Prostate gland (tissue), 2 donors: ENCODE data around the gene ENPP6. TPM values are rescaled to one million over a fixed set of nuclear protein-coding genes. Genes with fewer than 3 reads are reported as not detected.

Source experiments
- DNase-seq: peaks from one replicate; pipeline ENCODE4 v3.0.0-alpha.2; 2019; ENCODE audit warnings: low spot score
- H3K27ac ChIP-seq, 2 donors: fragments of 200-600 bp; sonication (generic); 2 replicates each; pipeline ENCODE4 v1.5.1; 2017 to 2019
- H3K27me3 ChIP-seq: fragments of 200-600 bp; sonication (generic); replicated peaks from 2 replicates; pipeline ENCODE4 v1.5.1; 2019; ENCODE audit not compliant: insufficient read depth
- H3K36me3 ChIP-seq, 2 donors: fragments of 200-600 bp; sonication (generic); 1 replicate in 1 of 2; 2 replicates in 1 of 2; pipeline versions ENCODE4 v1.5.1 to v1.8.1; 2017 to 2019
- H3K4me1 ChIP-seq: fragments of 200-600 bp; sonication (generic); replicated peaks from 2 replicates; pipeline ENCODE4 v1.5.1; 2019
- H3K4me3 ChIP-seq, 2 donors: fragments of 200-600 bp; sonication (generic); 2 replicates each; pipeline ENCODE4 v1.5.1; 2017 to 2019
- H3K9me3 ChIP-seq: fragments of 200-600 bp; sonication (generic); 2 replicates; pipeline ENCODE4 v1.5.1; 2017
- POLR2A ChIP-seq: fragments of 450-650 bp; IDR thresholded peaks from one replicate; pipeline ENCODE4 v1.6.1; 2016; ENCODE audit warnings: antibody characterized with exemption, mild to moderate bottlenecking
- POLR2AphosphoS5 ChIP-seq: sonication (generic); formaldehyde crosslinking; IDR thresholded peaks from one replicate; pipeline ENCODE4 v1.6.1; 2017; ENCODE audit warnings: antibody characterized with exemption
- WGBS: methylation state at CpG from one replicate; pipeline ENCODE4 v1.1.5; 2018; 5-methylcytosine and 5-hydroxymethylcytosine counted together
- intact Hi-C: fragments of 100-400 bp; cut with DNase I; formaldehyde crosslinking; loops from one replicate; pipeline ENCODE4 v1.14.2; 2022
- total RNA-seq, 2 donors: library from RNA; depleted of rRNA; stranded (reverse); fragments of >200 nt; gene quantifications; one replicate each; pipeline ENCODE4 v1.1.0, GENCODE V29; 2016
- TF ChIP-seq, protein P1 (sequence below), 4 experiments: fragments of 200-600 bp in 2 of 4; fragments of 450-650 bp in 2 of 4; sonication (generic) in 2 of 4; IDR thresholded peaks; 1 replicate in 3 of 4; 2 replicates in 1 of 4; pipeline ENCODE4 v1.5.1; 2016 to 2019; ENCODE audit warnings: antibody characterized with exemption in 4 of 4, mild to moderate bottlenecking in 2 of 4, moderate library complexity in 2 of 4

ENPP6 gene
- total RNA-seq, 2 donors from 2014 or later, result 0.68 to 5.9 TPM

DNA sequence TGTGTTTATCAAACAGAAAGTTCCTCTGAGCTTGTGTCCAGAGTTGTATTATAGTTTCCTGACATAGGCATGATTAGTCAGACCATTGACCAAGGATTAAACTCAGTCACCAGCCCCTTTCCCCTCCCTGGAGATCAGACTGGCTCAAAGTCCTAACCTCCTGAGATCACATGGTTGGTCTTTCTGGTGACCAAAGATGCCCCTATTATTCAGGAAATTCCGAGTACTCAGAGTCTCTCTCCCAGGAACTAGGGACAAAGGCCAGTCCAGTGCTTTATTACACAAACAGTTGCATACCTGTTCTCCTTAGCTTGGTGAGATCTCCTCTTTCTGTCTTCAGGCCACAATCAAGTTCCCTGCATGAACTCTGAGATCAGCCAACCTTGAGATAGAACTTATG is 14.5 kb upstream of the ENPP6 start:
- H3K4me1 ChIP-seq, result no peaks in the 10 kb centered on the region
- no peaks in the 10 kb centered on the region for H3K9me3 ChIP-seq
- no peak overlapping the region for H3K4me3 ChIP-seq
- no peaks in the 10 kb centered on the region for H3K36me3 ChIP-seq
- WGBS, result 90% methylated on average over 1 of the region's 1 CpG
- DNase-seq, result no peak
- TF ChIP-seq POLR2AphosphoS5, result no peak
- no peak for TF ChIP-seq POLR2A
- TF ChIP-seq, protein P1, sequence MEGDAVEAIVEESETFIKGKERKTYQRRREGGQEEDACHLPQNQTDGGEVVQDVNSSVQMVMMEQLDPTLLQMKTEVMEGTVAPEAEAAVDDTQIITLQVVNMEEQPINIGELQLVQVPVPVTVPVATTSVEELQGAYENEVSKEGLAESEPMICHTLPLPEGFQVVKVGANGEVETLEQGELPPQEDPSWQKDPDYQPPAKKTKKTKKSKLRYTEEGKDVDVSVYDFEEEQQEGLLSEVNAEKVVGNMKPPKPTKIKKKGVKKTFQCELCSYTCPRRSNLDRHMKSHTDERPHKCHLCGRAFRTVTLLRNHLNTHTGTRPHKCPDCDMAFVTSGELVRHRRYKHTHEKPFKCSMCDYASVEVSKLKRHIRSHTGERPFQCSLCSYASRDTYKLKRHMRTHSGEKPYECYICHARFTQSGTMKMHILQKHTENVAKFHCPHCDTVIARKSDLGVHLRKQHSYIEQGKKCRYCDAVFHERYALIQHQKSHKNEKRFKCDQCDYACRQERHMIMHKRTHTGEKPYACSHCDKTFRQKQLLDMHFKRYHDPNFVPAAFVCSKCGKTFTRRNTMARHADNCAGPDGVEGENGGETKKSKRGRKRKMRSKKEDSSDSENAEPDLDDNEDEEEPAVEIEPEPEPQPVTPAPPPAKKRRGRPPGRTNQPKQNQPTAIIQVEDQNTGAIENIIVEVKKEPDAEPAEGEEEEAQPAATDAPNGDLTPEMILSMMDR (IDR thresholded peaks at IDR 0.05), result no peak
- H3K27ac ChIP-seq, result no peak overlapping the region
- intact Hi-C loops, result no loop called here
- no peaks in the 10 kb centered on the region for H3K27me3 ChIP-seq

- no peak overlapping the region for H3K4me3 ChIP-seq
- H3K9me3 ChIP-seq, result no peaks in the 10 kb centered on the region
- no peaks in the 10 kb centered on the region for H3K27me3 ChIP-seq
- no peak for DNase-seq
- no peaks in the 10 kb centered on the region for H3K36me3 ChIP-seq
- H3K4me1 ChIP-seq, result no peaks in the 10 kb centered on the region
- TF ChIP-seq, protein P1 (IDR thresholded peaks at IDR 0.05), result no peak
- TF ChIP-seq POLR2AphosphoS5 (no peak), POLR2A (no peak)
- WGBS, result 81% methylated on average over 2 of the region's 2 CpGs
- intact Hi-C loops, result no loop called here
- H3K27ac ChIP-seq, result no peak overlapping the region
These were observed 13.9 kb upstream of the ENPP6 start for GRCh38 chr4:184231573-184231972.

- intact Hi-C loops, result no loop called here
- Histone ChIP-seq H3K36me3 (no peaks in the 10 kb centered on the region), H3K27ac (no peak overlapping the region), H3K4me3 (no peak overlapping the region), H3K4me1 (no peaks in the 10 kb centered on the region), H3K27me3 (no peaks in the 10 kb centered on the region), H3K9me3 (no peaks in the 10 kb centered on the region)
- WGBS, result 84% methylated on average over 7 of the region's 7 CpGs
- DNase-seq, result no peak
- TF ChIP-seq POLR2A (no peak), POLR2AphosphoS5 (no peak)
- TF ChIP-seq, protein P1 (IDR thresholded peaks at IDR 0.05), result no peak
These were observed 10.5 kb upstream of the ENPP6 start for GRCh38 chr4:184228056-184228705.

- Histone ChIP-seq H3K4me1 (no peaks in the 10 kb centered on the region), H3K27ac (no peak overlapping the region)
- no peak for DNase-seq
These were observed 1.2 kb downstream of the ENPP6 start for GRCh38 chr4:184216515-184216914.

More at GRCh38 chr4:184216515-184216914, 1.2 kb downstream of the ENPP6 start:
- no peaks in the 10 kb centered on the region for H3K9me3 ChIP-seq
- 45% methylated on average over 8 of the region's 8 CpGs for WGBS
- no peaks in the 10 kb centered on the region for H3K36me3 ChIP-seq
- TF ChIP-seq, protein P1 (IDR thresholded peaks at IDR 0.05), result no peak
- TF ChIP-seq POLR2AphosphoS5 (no peak), POLR2A (no peak)
- no peaks in the 10 kb centered on the region for H3K27me3 ChIP-seq
- no peak overlapping the region for H3K4me3 ChIP-seq
- intact Hi-C loops, result no loop called here
